Body of pancreas (tissue), 4 donors: ENCODE data around the gene ASF1B.

Experiments
- CTCF ChIP-seq, 7 experiments: fragments of 450-650 bp in 4 of 7; fragments of 200-600 bp in 3 of 7; sonication (generic) in 3 of 7; IDR thresholded peaks; one replicate each; pipeline ENCODE4 v1.5.1; 2016 to 2019; ENCODE audit warnings: antibody characterized with exemption in 7 of 7
- POLR2A ChIP-seq, 3 donors: fragments of 450-650 bp; IDR thresholded peaks; one replicate each; pipeline ENCODE4 v1.6.1; 2016; ENCODE audit warnings: antibody characterized with exemption in 3 of 3, mild to moderate bottlenecking in 2 of 3

GRCh38 chr19:14160017-14160703 is 23.8 kb upstream of the ASF1B start:
- no peak for TF ChIP-seq CTCF (IDR thresholded peaks at IDR 0.05)
- TF ChIP-seq POLR2A (IDR thresholded peaks at IDR 0.05): no peak
